A549 (cell line): Measurements from ENCODE around the gene CLPSL2. TPM values are rescaled to one million over a fixed set of nuclear protein-coding genes. Genes with fewer than 3 reads are reported as not detected.
A peak's percentile ranks its signal among the peaks of the same experiment; 100 is the strongest.

ENCODE experiments used
- ATAC-seq, 2 experiments: fragments of 200-7000 bp in 1 of 2; fragments of >200 bp in 1 of 2; cut with Nextera tagmentation in 1 of 2; cut with Tn5 transposase in 1 of 2; 3 replicates each; pipeline versions ENCODE4 v1.8.0 to v1.9.1; 2018 to 2020; ENCODE audit warnings: mild to moderate bottlenecking in 1 of 2, moderate library complexity in 1 of 2
- CTCF ChIA-PET: fragments of 300-600 bp; sonication (Branson Sonifier 250); formaldehyde crosslinking; extraction: SDS; loops from one replicate; lab custom pipeline; 2021; ENCODE audit warnings: antibody characterized with exemption, inconsistent platforms; lab: Yijun Ruan, JAX
- POLR2A ChIA-PET: fragments of 350-600 bp; formaldehyde crosslinking; extraction: SDS; loops from one replicate; lab custom pipeline; 2021; ENCODE audit warnings: antibody characterized with exemption, inconsistent platforms; lab: Yijun Ruan, JAX
- DNase-seq, 2 experiments: peaks; one replicate each; pipeline versions ENCODE4 v3.0.0 to v3.0.0-alpha.2; 2011 to 2016; ENCODE audit warnings: low read depth in 1 of 2, low spot score in 1 of 2
- FAIRE-seq: peaks from 2 replicates; lab custom pipeline; 2011; peaks lifted over from hg19 to GRCh38; lab: Jason Lieb, UNC
- H3K27ac ChIP-seq, 2 experiments: fragments of >200 bp; sonication (Bioruptor Twin); formaldehyde crosslinking; 3 replicates each; pipeline ENCODE4 v1.5.1; 2016 to 2017
- H3K4me1 ChIP-seq: fragments of >200 bp; sonication (Bioruptor Twin); formaldehyde crosslinking; 3 replicates; pipeline ENCODE4 v1.6.1; 2016
- H3K4me2 ChIP-seq: fragments of >200 bp; sonication (Bioruptor Twin); formaldehyde crosslinking; 3 replicates; pipeline ENCODE4 v1.6.1; 2016
- H3K4me3 ChIP-seq: fragments of >200 bp; sonication (Bioruptor Twin); formaldehyde crosslinking; 3 replicates; pipeline ENCODE4 v1.5.1; 2016
- H3K9me3 ChIP-seq: fragments of >200 bp; sonication (Bioruptor Twin); formaldehyde crosslinking; 3 replicates; pipeline ENCODE4 v1.6.1; 2016
- CBX2 ChIP-seq: fragments of 200-600 bp; sonication (generic); IDR thresholded peaks from 2 replicates; pipeline ENCODE4 v1.6.1; 2016; ENCODE audit warnings: low read depth, mild to moderate bottlenecking, borderline replicate concordance
- EHMT2 ChIP-seq: fragments of 200-600 bp; sonication (generic); IDR thresholded peaks from 2 replicates; pipeline ENCODE4 v1.6.1; 2016; ENCODE audit warnings: antibody characterized with exemption, low read depth, mild to moderate bottlenecking, moderate library complexity
- EP300 ChIP-seq, 2 experiments: fragments of >200 bp; sonication (Bioruptor Twin); formaldehyde crosslinking; IDR thresholded peaks; 2 replicates in 1 of 2; 3 replicates in 1 of 2; pipeline ENCODE4 v1.6.1; 2016 to 2017
- FOSB ChIP-seq: fragments of 250-450 bp; sonication (Bioruptor Pico); IDR thresholded peaks from 2 replicates; pipeline ENCODE4 v1.5.0; 2020; ENCODE audit warnings: mild to moderate bottlenecking, moderate library complexity
- FOXS1 ChIP-seq: fragments of 250-450 bp; sonication (Bioruptor Pico); IDR thresholded peaks from 2 replicates; pipeline ENCODE4 v1.5.0; 2020; ENCODE audit warnings: mild to moderate bottlenecking, moderate library complexity
- GATA3 ChIP-seq: IDR thresholded peaks from 2 replicates; pipeline ENCODE4 v1.6.1; 2012; ENCODE audit warnings: borderline replicate concordance
- HOXB5 ChIP-seq: fragments of 250-450 bp; sonication (Bioruptor Pico); IDR thresholded peaks from 2 replicates; pipeline ENCODE4 v1.5.0; 2020; ENCODE audit warnings: mild to moderate bottlenecking, moderate library complexity
- KDM1A ChIP-seq: fragments of 200-600 bp; sonication (generic); IDR thresholded peaks from 2 replicates; pipeline ENCODE4 v1.6.1; 2016; ENCODE audit warnings: low read depth, mild to moderate bottlenecking
- KDM5A ChIP-seq: fragments of 200-600 bp; sonication (generic); IDR thresholded peaks from 2 replicates; pipeline ENCODE4 v1.6.1; 2016; ENCODE audit warnings: antibody characterized with exemption, mild to moderate bottlenecking
- NFE2L2 ChIP-seq: fragments of 150-350 bp; conservative IDR thresholded peaks from 2 replicates; pipeline ENCODE4 v1.6.1; 2014; ENCODE audit warnings: low read length
- PHF8 ChIP-seq: fragments of 200-600 bp; sonication (generic); IDR thresholded peaks from 2 replicates; pipeline ENCODE4 v1.6.1; 2016; ENCODE audit warnings: low read depth, mild to moderate bottlenecking, antibody characterized with exemption, moderate library complexity, borderline replicate concordance
- POLR2AphosphoS2 ChIP-seq: conservative IDR thresholded peaks from 2 replicates; pipeline ENCODE4 v1.6.1; 2012; ENCODE audit warnings: low read length, improper control_type of control experiment, inconsistent platforms
- RARB ChIP-seq: fragments of 250-450 bp; sonication (Bioruptor Pico); IDR thresholded peaks from 2 replicates; pipeline ENCODE4 v1.8.0; 2021; ENCODE audit warnings: mild to moderate bottlenecking, moderate library complexity
- RNF2 ChIP-seq: fragments of 200-600 bp; sonication (generic); IDR thresholded peaks from 2 replicates; pipeline ENCODE4 v1.6.1; 2016; ENCODE audit warnings: low read depth, mild to moderate bottlenecking, antibody characterized with exemption, moderate library complexity, borderline replicate concordance
- TFCP2L1 ChIP-seq: fragments of 250-450 bp; sonication (Bioruptor Pico); IDR thresholded peaks from 2 replicates; pipeline ENCODE4 v1.5.0; 2021; ENCODE audit warnings: mild to moderate bottlenecking
- TP53 ChIP-seq: fragments of 250-450 bp; sonication (Bioruptor Pico); IDR thresholded peaks from 2 replicates; pipeline ENCODE4 v1.5.0; 2021; ENCODE audit warnings: mild to moderate bottlenecking, moderate library complexity
- ZC3H11A ChIP-seq: fragments of 450-650 bp; IDR thresholded peaks from 2 replicates; pipeline ENCODE4 v1.6.1; 2014; ENCODE audit warnings: antibody characterized with exemption, mild to moderate bottlenecking
- ZFP36 ChIP-seq: fragments of 450-650 bp; IDR thresholded peaks from 2 replicates; pipeline ENCODE4 v1.6.1; 2014; ENCODE audit warnings: borderline replicate concordance; ENCODE audit not compliant: partially characterized antibody
- ZNF302 ChIP-seq: fragments of 250-450 bp; sonication (Bioruptor Pico); IDR thresholded peaks from 2 replicates; pipeline ENCODE4 v1.9.0; 2021; ENCODE audit warnings: inconsistent platforms, mild to moderate bottlenecking, moderate library complexity
- WGBS: methylation state at CpG from one replicate; pipeline ENCODE4 v1.1.6; 2017; ENCODE audit errors: missing lambda C conversion rate; 5-methylcytosine and 5-hydroxymethylcytosine counted together
- polyA plus RNA-seq, 4 experiments: library from polyadenylated mRNA; depleted of rRNA in 3 of 4; stranded (reverse); fragments of >200 nt; fragmentation: RNase III in 1 of 4; extraction: RNeasy Plus Mini Kit Qiagen cat#74134 plus additional on column Dnase treatment in 1 of 4; gene quantifications; 2 replicates in 3 of 4; 3 replicates in 1 of 4; pipeline ENCODE4 v1.2.3, GENCODE V29; 2011 to 2017
- TF ChIP-seq, protein P1 (sequence below): fragments of 150-350 bp; IDR thresholded peaks from 2 replicates; pipeline ENCODE4 v1.6.1; 2014; ENCODE audit warnings: low read depth, mild to moderate bottlenecking, low read length
- TF ChIP-seq, protein P2 (sequence below): IDR thresholded peaks from 2 replicates; pipeline ENCODE4 v1.6.1; 2012; ENCODE audit warnings: low read depth, borderline replicate concordance
- TF ChIP-seq, protein P3 (sequence below): IDR thresholded peaks from 2 replicates; pipeline ENCODE4 v1.6.1; 2012
- TF ChIP-seq, protein P4 (sequence below): fragments of 200-600 bp; sonication (generic); IDR thresholded peaks from 2 replicates; pipeline ENCODE4 v1.6.1; 2016; ENCODE audit warnings: antibody characterized with exemption, mild to moderate bottlenecking, moderate library complexity
- TF ChIP-seq, protein P5 (sequence below): fragments of 250-450 bp; sonication (Bioruptor Pico); IDR thresholded peaks from 2 replicates; pipeline ENCODE4 v1.5.0; 2020; ENCODE audit warnings: low read depth, mild to moderate bottlenecking, moderate library complexity

The CLPSL2 gene
- polyA plus RNA-seq, 2 of the 4 experiments (the other 2 are of a cell fraction), result 0.37 to 0.72 TPM

DNA sequence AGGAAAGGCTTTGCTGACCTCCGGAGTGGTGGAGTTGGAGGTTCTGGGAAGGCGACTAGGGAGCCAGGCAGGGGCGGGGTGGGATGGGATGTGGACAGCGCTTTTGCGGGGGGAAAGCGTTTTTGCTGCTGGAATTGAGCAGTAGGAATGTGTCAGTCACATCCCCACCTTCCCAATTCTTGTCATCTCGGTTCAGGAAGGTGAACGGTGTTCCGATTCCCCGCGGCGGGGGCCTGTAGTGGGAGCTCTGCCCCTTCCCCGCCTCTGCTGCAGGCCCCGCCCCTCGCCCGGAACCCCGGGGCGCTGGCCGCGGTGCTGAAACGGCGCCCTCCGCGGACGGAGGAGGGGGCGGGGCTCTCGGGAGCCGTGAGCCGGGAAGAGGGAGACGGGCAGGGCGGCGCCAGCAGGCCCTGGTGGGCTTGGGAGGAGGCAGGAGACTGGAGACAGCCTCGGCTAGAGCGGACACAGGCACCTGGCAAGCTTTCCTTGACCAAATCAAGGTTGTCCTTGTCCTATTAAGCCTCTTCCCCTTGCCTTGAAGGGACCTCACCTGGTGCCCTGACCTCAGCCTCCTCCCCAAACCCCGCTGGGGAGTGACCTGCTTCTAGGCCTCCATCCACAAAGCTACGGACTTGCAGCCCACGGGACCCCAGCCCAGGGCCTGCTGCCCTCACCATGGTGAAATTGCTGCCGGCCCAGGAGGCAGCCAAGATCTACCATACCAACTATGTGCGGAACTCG lies 28.8 kb downstream of the CLPSL2 start, which contains the start of gene LHFPL5:
TSS of gene LHFPL5 (plus strand) at position 357 of the 741 bp plus-strand sequence. CDS start at position 676, 319 bp downstream.
- WGBS, result 61% methylated on average over 3 of the region's 40 CpGs
- FAIRE-seq, result no peak
- peak in 1 of 2 experiments; percentile 54 for DNase-seq
- POLR2A ChIA-PET, result no interaction called here
- Histone ChIP-seq H3K4me3 (peak within 1 kb of the TSS; percentile 41), H3K4me1 (0 out of 3 replicates have a peak, but pooled peaks cover 3% of the 10 kb centered on the region), H3K9me3 (no peaks in the 10 kb centered on the region), H3K27ac (no peak within 1 kb of the TSS), H3K4me2 (peak within 1 kb of the TSS; percentile 77)
- CTCF ChIA-PET, result no interaction called here
- TF ChIP-seq POLR2AphosphoS2 (no peak), TP53 (CRISPR knock-in tag) (no peak), TFCP2L1 (CRISPR knock-in tag) (no peak), ZNF302 (no peak), RNF2 (no peak), ZC3H11A (no peak), FOXS1 (0 out of 2 replicates have a peak, but pooled peaks have one; percentile 23), RARB (no peak), ZFP36 (no peak), CBX2 (no peak), GATA3 (no peak), PHF8 (no peak), KDM1A (no peak), HOXB5 (CRISPR knock-in tag) (no peak), KDM5A (no peak), EP300 (IDR thresholded peaks at IDR 0.05) (no peak), FOSB (no peak), EHMT2 (peak; percentile 44; the same call in 1 of the 2 replicates), NFE2L2 (no peak)
- TF ChIP-seq, protein P1, sequence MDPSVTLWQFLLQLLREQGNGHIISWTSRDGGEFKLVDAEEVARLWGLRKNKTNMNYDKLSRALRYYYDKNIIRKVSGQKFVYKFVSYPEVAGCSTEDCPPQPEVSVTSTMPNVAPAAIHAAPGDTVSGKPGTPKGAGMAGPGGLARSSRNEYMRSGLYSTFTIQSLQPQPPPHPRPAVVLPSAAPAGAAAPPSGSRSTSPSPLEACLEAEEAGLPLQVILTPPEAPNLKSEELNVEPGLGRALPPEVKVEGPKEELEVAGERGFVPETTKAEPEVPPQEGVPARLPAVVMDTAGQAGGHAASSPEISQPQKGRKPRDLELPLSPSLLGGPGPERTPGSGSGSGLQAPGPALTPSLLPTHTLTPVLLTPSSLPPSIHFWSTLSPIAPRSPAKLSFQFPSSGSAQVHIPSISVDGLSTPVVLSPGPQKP, result no peak
- TF ChIP-seq, protein P2, sequence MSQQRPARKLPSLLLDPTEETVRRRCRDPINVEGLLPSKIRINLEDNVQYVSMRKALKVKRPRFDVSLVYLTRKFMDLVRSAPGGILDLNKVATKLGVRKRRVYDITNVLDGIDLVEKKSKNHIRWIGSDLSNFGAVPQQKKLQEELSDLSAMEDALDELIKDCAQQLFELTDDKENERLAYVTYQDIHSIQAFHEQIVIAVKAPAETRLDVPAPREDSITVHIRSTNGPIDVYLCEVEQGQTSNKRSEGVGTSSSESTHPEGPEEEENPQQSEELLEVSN, result no peak
- TF ChIP-seq, protein P3, sequence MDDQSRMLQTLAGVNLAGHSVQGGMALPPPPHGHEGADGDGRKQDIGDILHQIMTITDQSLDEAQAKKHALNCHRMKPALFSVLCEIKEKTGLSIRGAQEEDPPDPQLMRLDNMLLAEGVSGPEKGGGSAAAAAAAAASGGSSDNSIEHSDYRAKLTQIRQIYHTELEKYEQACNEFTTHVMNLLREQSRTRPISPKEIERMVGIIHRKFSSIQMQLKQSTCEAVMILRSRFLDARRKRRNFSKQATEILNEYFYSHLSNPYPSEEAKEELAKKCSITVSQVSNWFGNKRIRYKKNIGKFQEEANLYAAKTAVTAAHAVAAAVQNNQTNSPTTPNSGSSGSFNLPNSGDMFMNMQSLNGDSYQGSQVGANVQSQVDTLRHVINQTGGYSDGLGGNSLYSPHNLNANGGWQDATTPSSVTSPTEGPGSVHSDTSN, result no peak
- TF ChIP-seq, protein P4, sequence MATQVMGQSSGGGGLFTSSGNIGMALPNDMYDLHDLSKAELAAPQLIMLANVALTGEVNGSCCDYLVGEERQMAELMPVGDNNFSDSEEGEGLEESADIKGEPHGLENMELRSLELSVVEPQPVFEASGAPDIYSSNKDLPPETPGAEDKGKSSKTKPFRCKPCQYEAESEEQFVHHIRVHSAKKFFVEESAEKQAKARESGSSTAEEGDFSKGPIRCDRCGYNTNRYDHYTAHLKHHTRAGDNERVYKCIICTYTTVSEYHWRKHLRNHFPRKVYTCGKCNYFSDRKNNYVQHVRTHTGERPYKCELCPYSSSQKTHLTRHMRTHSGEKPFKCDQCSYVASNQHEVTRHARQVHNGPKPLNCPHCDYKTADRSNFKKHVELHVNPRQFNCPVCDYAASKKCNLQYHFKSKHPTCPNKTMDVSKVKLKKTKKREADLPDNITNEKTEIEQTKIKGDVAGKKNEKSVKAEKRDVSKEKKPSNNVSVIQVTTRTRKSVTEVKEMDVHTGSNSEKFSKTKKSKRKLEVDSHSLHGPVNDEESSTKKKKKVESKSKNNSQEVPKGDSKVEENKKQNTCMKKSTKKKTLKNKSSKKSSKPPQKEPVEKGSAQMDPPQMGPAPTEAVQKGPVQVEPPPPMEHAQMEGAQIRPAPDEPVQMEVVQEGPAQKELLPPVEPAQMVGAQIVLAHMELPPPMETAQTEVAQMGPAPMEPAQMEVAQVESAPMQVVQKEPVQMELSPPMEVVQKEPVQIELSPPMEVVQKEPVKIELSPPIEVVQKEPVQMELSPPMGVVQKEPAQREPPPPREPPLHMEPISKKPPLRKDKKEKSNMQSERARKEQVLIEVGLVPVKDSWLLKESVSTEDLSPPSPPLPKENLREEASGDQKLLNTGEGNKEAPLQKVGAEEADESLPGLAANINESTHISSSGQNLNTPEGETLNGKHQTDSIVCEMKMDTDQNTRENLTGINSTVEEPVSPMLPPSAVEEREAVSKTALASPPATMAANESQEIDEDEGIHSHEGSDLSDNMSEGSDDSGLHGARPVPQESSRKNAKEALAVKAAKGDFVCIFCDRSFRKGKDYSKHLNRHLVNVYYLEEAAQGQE, result peak; percentile 97
- TF ChIP-seq, protein P5, sequence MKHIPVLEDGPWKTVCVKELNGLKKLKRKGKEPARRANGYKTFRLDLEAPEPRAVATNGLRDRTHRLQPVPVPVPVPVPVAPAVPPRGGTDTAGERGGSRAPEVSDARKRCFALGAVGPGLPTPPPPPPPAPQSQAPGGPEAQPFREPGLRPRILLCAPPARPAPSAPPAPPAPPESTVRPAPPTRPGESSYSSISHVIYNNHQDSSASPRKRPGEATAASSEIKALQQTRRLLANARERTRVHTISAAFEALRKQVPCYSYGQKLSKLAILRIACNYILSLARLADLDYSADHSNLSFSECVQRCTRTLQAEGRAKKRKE (CRISPR knock-in tag), result no peak
- peak; percentile 83 to 97; a peak in 5 of 6 replicates for ATAC-seq
